Measurements from ENCODE around the gene SEC24D. TPM values are rescaled to one million over a fixed set of nuclear protein-coding genes. Genes with fewer than 3 reads are reported as not detected.

Gene SEC24D
- total and polyA plus RNA-seq, 4 donors, result 11.4 to 77.2 (median 52.0) TPM

DNA sequence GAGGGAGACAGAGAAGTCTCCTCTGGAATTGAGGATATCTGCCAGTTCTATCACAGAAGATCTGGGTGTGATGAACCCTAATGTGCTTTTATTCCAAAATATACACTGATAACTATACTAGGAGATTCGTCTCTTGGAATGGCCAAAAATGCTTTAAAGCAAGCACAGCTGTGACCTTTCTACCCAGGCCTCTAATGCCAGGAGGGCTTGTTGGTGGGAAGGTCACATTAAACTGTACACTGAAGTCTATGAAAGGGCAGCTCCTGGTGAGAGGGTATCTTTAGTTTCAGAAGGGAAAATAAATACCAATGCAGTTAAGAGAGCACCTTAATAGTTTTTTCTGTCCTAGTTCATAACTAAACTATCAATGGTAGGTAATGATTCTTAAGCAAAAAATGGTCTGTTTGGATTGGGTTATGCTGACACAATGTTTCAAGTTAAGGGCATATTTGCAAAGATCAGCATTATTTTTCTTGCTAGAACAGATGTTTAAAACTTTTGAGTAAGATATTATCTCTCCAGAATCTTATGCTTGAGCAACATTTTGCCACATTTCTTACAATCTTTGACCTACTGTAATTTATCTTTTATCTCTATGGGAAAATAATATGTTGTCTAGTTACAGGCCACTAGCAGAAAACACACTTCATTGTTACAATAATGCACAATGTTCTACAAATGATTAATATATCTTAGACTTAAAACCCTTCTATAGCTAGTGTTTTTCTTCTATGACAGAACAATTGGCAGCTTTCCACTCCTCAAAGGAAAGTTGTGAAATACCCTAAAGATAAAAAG is 59.6 kb downstream of the SEC24D start:
- WGBS, 2 donors, result 68 to 89% methylated on average over 1 of the region's 1 CpG
- Histone ChIP-seq H3K4me3 (no peak overlapping the region), H3K9ac (ENCODE audit: insufficient read depth in 1 of 2, low read length in 2 of 2) (no peak overlapping the region), H3K9me3 (ENCODE audit: control insufficient read depth in 4 of 4, insufficient read depth in 3 of 4, low read length in 3 of 4) (no peaks in the 10 kb centered on the region), H3K36me3 (ENCODE audit: control insufficient read depth in 4 of 4, insufficient read depth in 4 of 4, low read length in 4 of 4) (no peaks in the 10 kb centered on the region), H3K27me3 (ENCODE audit: control insufficient read depth in 3 of 3, insufficient read depth in 3 of 3, low read length in 2 of 3) (no peaks in the 10 kb centered on the region), H3K27ac (ENCODE audit: low read depth in 1 of 2, low read length in 1 of 2) (no peak overlapping the region), H3K4me1 (ENCODE audit: control insufficient read depth in 5 of 5, insufficient read depth in 5 of 5, low read length in 5 of 5) (peaks cover 0 to 23% (median 12%) of the 10 kb centered on the region in 5 donors)
- DNase-seq, result peak; percentile 24 to 74 (median 70)
- ATAC-seq (ENCODE audit: insufficient read depth, low FRiP score), result no peak
- TF ChIP-seq, protein P1, sequence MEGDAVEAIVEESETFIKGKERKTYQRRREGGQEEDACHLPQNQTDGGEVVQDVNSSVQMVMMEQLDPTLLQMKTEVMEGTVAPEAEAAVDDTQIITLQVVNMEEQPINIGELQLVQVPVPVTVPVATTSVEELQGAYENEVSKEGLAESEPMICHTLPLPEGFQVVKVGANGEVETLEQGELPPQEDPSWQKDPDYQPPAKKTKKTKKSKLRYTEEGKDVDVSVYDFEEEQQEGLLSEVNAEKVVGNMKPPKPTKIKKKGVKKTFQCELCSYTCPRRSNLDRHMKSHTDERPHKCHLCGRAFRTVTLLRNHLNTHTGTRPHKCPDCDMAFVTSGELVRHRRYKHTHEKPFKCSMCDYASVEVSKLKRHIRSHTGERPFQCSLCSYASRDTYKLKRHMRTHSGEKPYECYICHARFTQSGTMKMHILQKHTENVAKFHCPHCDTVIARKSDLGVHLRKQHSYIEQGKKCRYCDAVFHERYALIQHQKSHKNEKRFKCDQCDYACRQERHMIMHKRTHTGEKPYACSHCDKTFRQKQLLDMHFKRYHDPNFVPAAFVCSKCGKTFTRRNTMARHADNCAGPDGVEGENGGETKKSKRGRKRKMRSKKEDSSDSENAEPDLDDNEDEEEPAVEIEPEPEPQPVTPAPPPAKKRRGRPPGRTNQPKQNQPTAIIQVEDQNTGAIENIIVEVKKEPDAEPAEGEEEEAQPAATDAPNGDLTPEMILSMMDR (IDR thresholded peaks at IDR 0.05; ENCODE audit: control extremely low read depth, extremely low read depth), result no peak

DNA sequence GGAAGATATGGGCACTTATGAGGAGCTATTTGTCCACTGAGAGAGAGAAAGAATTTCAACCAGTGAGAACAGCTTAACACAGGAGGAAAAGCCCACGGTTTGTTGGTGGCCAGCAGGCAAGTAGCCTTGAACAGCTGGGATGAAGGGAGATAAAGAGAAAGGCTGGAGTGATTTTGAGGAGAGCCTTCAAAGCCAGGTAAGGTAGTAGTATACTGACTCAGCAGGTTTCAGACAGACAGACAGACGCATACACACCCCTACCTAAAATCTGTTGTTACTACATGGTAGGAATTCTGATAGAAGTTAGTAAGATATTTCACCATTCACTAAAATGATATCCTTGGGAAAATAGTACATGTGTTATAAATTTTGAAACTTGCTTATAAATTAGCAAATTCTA is 60.5 kb downstream of the SEC24D start:
- Histone ChIP-seq H3K4me1 (ENCODE audit: control insufficient read depth in 5 of 5, insufficient read depth in 5 of 5, low read length in 5 of 5) (peaks cover 0 to 23% (median 14%) of the 10 kb centered on the region in 5 donors), H3K4me3 (no peak overlapping the region), H3K9me3 (ENCODE audit: control insufficient read depth in 4 of 4, insufficient read depth in 3 of 4, low read length in 3 of 4) (no peaks in the 10 kb centered on the region), H3K9ac (ENCODE audit: insufficient read depth in 1 of 2, low read length in 2 of 2) (no peak overlapping the region), H3K27me3 (ENCODE audit: control insufficient read depth in 3 of 3, insufficient read depth in 3 of 3, low read length in 2 of 3) (no peaks in the 10 kb centered on the region), H3K27ac (ENCODE audit: low read depth in 1 of 2, low read length in 1 of 2) (no peak overlapping the region), H3K36me3 (ENCODE audit: control insufficient read depth in 4 of 4, insufficient read depth in 4 of 4, low read length in 4 of 4) (no peaks in the 10 kb centered on the region)
- ATAC-seq (ENCODE audit: insufficient read depth, low FRiP score), result no peak
- TF ChIP-seq, protein P1 (IDR thresholded peaks at IDR 0.05; ENCODE audit: control extremely low read depth, extremely low read depth), result no peak
- 90 to 91% methylated on average over 2 of the region's 2 CpGs for WGBS, 2 donors
- no peak for DNase-seq

DNA sequence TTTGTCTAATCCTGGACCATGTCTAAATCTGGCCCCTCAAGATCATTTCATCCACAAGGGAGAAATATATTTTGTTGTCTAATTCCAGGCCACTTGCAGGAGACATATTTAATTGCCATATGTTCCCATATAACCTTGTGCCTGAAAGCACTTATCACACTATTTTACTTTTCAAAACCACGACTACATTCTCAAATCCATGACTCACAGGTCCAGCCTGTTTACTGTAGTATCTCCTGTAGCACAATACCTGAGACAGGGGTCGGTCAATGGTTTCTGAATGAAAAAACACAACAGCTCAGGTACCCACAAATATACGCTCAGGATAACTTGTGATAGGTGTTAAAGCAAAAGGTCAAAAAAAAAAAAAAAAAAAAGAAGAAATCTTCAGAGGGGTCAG is 60.9 kb downstream of the SEC24D start:
- TF ChIP-seq, protein P1 (IDR thresholded peaks at IDR 0.05; ENCODE audit: control extremely low read depth, extremely low read depth), result no peak
- Histone ChIP-seq H3K36me3 (ENCODE audit: control insufficient read depth in 4 of 4, insufficient read depth in 4 of 4, low read length in 4 of 4) (no peaks in the 10 kb centered on the region), H3K9ac (ENCODE audit: insufficient read depth in 1 of 2, low read length in 2 of 2) (no peak overlapping the region), H3K4me3 (no peak overlapping the region), H3K9me3 (ENCODE audit: control insufficient read depth in 4 of 4, insufficient read depth in 3 of 4, low read length in 3 of 4) (no peaks in the 10 kb centered on the region), H3K27ac (ENCODE audit: low read depth in 1 of 2, low read length in 1 of 2) (no peak overlapping the region), H3K4me1 (ENCODE audit: control insufficient read depth in 5 of 5, insufficient read depth in 5 of 5, low read length in 5 of 5) (peaks cover 0 to 23% (median 17%) of the 10 kb centered on the region in 5 donors), H3K27me3 (ENCODE audit: control insufficient read depth in 3 of 3, insufficient read depth in 3 of 3, low read length in 2 of 3) (no peaks in the 10 kb centered on the region)
- WGBS, 2 donors, result 85 to 92% methylated on average over 3 of the region's 3 CpGs
- DNase-seq (no peak), ATAC-seq (ENCODE audit: insufficient read depth, low FRiP score) (no peak)
